ENCODE results near the gene PIGN.
A peak's percentile ranks its signal among the peaks of the same experiment; 100 is the strongest.

The PIGN gene, protein sequence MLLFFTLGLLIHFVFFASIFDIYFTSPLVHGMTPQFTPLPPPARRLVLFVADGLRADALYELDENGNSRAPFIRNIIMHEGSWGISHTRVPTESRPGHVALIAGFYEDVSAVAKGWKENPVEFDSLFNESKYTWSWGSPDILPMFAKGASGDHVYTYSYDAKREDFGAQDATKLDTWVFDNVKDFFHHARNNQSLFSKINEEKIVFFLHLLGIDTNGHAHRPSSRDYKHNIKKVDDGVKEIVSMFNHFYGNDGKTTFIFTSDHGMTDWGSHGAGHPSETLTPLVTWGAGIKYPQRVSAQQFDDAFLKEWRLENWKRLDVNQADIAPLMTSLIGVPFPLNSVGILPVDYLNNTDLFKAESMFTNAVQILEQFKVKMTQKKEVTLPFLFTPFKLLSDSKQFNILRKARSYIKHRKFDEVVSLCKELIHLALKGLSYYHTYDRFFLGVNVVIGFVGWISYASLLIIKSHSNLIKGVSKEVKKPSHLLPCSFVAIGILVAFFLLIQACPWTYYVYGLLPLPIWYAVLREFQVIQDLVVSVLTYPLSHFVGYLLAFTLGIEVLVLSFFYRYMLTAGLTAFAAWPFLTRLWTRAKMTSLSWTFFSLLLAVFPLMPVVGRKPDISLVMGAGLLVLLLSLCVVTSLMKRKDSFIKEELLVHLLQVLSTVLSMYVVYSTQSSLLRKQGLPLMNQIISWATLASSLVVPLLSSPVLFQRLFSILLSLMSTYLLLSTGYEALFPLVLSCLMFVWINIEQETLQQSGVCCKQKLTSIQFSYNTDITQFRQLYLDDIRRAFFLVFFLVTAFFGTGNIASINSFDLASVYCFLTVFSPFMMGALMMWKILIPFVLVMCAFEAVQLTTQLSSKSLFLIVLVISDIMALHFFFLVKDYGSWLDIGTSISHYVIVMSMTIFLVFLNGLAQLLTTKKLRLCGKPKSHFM

DNA sequence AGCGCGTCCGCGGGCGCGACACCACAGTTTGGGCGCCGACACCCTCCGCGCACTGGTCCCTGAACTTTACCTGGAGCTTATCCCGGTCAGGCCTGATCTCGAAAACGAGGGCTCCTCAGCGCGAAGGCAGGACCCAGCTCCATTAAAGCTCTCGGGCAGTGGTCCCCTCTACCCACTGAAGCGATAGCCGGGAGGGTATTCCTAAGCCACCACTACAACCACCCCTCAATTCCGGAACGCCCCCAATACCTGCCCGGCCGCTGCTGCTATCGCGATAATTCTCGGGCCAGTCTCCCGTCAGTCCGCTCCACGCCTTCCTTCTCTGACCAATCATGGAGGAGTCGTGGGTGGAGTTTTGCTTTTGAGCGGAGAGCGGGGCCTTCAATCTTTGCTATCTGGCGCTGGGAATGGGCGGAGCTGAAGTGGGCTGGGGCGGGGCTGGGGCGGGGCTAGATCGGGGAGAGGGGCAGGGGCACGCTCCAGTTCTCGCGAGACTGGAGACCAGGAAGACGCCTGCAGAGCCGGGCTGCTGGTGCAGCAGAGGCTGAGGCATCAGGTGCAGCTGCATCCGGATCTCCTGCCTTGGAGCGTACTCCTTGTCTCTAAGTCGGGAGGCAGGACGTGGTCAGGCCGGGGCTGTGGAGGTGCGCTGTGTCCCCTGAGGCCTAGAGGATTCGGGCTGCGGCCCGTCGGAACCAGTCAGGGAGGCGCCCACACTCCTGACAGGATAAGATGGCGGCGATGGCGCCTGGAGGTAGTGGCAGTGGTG is at the start of gene PIGN, which contains the start of gene RELCH:
Gene PIGN, minus strand, starts transcription at position 283 of the 769 bp plus-strand sequence. CDS start 25,703 bp downstream, outside the sequence.
Gene RELCH, plus strand, starts transcription at position 482 of the 769 bp plus-strand sequence. Its CDS starts 251 bp downstream, at position 733.
- POLR2A ChIA-PET, result interaction anchor here (0.7 to 1.4 kb wide), 6 partner anchors 11 to 252 kb away, joined by 3 to 4 read pairs (median 3); no protein-coding TSS in a partner anchor
- no peak for TF ChIP-seq CTBP1 (IDR thresholded peaks at IDR 0.05; ENCODE audit: borderline replicate concordance)
- TF ChIP-seq, protein P1, sequence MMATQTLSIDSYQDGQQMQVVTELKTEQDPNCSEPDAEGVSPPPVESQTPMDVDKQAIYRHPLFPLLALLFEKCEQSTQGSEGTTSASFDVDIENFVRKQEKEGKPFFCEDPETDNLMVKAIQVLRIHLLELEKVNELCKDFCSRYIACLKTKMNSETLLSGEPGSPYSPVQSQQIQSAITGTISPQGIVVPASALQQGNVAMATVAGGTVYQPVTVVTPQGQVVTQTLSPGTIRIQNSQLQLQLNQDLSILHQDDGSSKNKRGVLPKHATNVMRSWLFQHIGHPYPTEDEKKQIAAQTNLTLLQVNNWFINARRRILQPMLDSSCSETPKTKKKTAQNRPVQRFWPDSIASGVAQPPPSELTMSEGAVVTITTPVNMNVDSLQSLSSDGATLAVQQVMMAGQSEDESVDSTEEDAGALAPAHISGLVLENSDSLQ (IDR thresholded peaks at IDR 0.05), result peak; percentile 96
- CTCF ChIA-PET, result interaction anchor here (0.6 kb wide), 1 partner anchor 830 kb away, joined by 3 read pairs; no protein-coding TSS in a partner anchor
- peak; percentile 89 for DNase-seq (ENCODE audit: extremely low spot score)

DNA sequence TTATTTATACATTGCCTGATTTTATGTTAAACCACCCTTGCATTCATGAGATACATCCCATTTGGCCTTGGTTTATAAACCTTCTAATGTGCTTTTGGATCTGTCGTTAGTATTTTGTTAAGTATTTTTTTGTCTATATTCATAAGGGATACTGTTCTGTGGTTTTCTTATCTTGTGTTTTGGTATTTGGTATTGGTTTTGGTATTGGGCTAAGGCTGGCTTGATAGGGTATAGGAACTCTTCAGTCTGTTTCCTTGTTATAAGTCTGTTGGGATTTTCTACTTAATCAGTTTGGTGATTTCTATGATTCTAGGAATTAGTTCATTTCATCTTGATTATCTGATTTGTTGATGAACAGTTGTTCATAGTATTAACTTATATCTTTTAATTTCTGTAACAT is 49.4 kb upstream of the PIGN start:
- no peak for TF ChIP-seq FOXK2 (IDR thresholded peaks at IDR 0.05)
- CTCF ChIA-PET, result no interaction called here
- POLR2A ChIA-PET, result no interaction called here
- no peak for DNase-seq (ENCODE audit: extremely low spot score)

DNA sequence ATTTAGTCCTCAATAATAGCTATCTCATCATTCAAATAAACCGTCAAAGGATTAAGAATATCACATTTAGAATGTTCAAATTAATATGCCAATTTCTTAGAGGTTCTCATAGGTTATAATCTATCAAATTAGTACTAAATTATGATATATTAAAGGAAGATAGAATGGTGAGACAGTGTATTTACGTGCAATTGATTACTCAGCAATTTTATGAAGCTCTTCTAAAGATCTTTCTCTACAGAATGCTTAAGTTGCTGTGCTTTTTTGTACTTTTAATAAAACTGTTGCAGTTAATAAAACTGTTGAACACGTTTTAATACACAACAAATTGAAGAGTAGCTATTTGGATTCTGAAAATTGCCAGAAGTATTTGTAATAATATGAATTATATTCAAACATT is 39.2 kb upstream of the PIGN start:
- DNase-seq (ENCODE audit: extremely low spot score), result no peak
- TF ChIP-seq LEF1 (IDR thresholded peaks at IDR 0.05; ENCODE audit: borderline replicate concordance), result no peak
- TF ChIP-seq, protein P1 (IDR thresholded peaks at IDR 0.05), result no peak
- TF ChIP-seq NFRKB (IDR thresholded peaks at IDR 0.05), result no peak
- TF ChIP-seq FOXK2 (IDR thresholded peaks at IDR 0.05), result no peak
- no peak for TF ChIP-seq ARNT (IDR thresholded peaks at IDR 0.05)
- TF ChIP-seq L3MBTL2 (conservative IDR thresholded peaks at IDR 0.05), result no peak
- TF ChIP-seq SUZ12 (IDR thresholded peaks at IDR 0.05), result no peak
- TF ChIP-seq FOXA1 (IDR thresholded peaks at IDR 0.05), result no peak
- no peak for TF ChIP-seq CTBP1 (IDR thresholded peaks at IDR 0.05; ENCODE audit: borderline replicate concordance)
- TF ChIP-seq TARDBP (IDR thresholded peaks at IDR 0.05), result no peak
- no peak for TF ChIP-seq ELF4 (IDR thresholded peaks at IDR 0.05)
- TF ChIP-seq ZNF384 (IDR thresholded peaks at IDR 0.05), result no peak
- POLR2A ChIA-PET, result interaction anchor here (1.1 kb wide), 1 partner anchor 39 kb away, joined by 3 read pairs; the partner anchor contains the start of genes PIGN and RELCH
- CTCF ChIA-PET, result interaction anchor here (1.1 kb wide), 1 partner anchor 180 kb away, joined by 4 read pairs; no protein-coding TSS in a partner anchor

DNA sequence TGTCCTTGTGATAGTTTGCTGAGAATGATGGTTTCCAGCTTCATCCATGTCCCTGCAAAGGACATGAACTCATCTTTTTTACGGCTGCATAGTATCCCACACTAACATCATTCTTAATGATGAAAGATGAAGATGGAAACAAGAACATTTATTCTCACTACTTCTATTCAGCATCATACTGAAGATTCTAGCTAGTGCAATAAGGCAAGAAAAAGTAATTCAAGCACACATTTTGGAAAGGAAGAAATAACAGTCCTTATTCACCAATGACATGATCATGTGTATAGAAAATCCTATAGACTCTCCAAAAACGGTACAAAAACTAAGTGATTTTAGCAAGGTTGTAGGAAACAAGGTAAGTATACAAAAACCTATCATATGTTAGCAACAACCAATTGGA is 37.4 kb upstream of the PIGN start:
- no peak for DNase-seq (ENCODE audit: extremely low spot score)
- TF ChIP-seq CTBP1 (IDR thresholded peaks at IDR 0.05; ENCODE audit: borderline replicate concordance) (no peak), BHLHE40 (IDR thresholded peaks at IDR 0.05; ENCODE audit: borderline replicate concordance) (no peak), TARDBP (IDR thresholded peaks at IDR 0.05) (no peak), SP1 (IDR thresholded peaks at IDR 0.05) (no peak), LEF1 (IDR thresholded peaks at IDR 0.05; ENCODE audit: borderline replicate concordance) (no peak), NFRKB (IDR thresholded peaks at IDR 0.05) (no peak), FOXA1 (IDR thresholded peaks at IDR 0.05) (no peak), HDGF (IDR thresholded peaks at IDR 0.05; ENCODE audit: borderline replicate concordance) (no peak), ZNF384 (IDR thresholded peaks at IDR 0.05) (no peak), FOXM1 (IDR thresholded peaks at IDR 0.05; ENCODE audit: borderline replicate concordance) (no peak), L3MBTL2 (conservative IDR thresholded peaks at IDR 0.05) (no peak), ARNT (IDR thresholded peaks at IDR 0.05) (no peak), ELF4 (IDR thresholded peaks at IDR 0.05) (no peak), FOXK2 (IDR thresholded peaks at IDR 0.05) (no peak), SUZ12 (IDR thresholded peaks at IDR 0.05) (no peak)
- TF ChIP-seq, protein P1 (IDR thresholded peaks at IDR 0.05), result no peak
- POLR2A ChIA-PET, result no interaction called here
- CTCF ChIA-PET, result no interaction called here

DNA sequence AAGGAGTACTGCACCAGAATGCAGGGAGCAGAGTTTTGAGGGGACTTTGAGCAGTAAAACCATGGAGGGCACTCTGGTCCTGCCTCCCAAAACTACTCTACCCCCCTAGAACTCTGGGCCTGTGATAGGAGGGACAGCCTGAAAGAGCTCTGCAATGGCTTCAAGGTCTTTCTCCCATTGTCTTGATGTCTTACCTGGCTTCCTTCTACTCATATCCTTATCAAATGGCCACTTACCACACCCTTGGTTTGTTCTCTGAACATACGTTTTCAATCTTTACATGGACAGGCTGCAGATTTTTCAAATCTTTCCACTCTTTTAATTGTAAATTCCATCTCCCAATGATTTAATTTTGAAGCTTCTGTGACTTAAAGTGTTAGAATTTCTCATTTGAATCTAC is 27.9 kb upstream of the PIGN start:
- no peak for TF ChIP-seq FOXK2 (IDR thresholded peaks at IDR 0.05)
- no peak for TF ChIP-seq HDGF (IDR thresholded peaks at IDR 0.05; ENCODE audit: borderline replicate concordance)
- no peak for TF ChIP-seq SP1 (IDR thresholded peaks at IDR 0.05)
- TF ChIP-seq TARDBP (IDR thresholded peaks at IDR 0.05), result no peak
- no peak for TF ChIP-seq L3MBTL2 (conservative IDR thresholded peaks at IDR 0.05)
- TF ChIP-seq LEF1 (IDR thresholded peaks at IDR 0.05; ENCODE audit: borderline replicate concordance), result no peak
- TF ChIP-seq FOXM1 (IDR thresholded peaks at IDR 0.05; ENCODE audit: borderline replicate concordance), result no peak
- no peak for TF ChIP-seq CTBP1 (IDR thresholded peaks at IDR 0.05; ENCODE audit: borderline replicate concordance)
- TF ChIP-seq FOXA1 (IDR thresholded peaks at IDR 0.05), result no peak
- TF ChIP-seq SUZ12 (IDR thresholded peaks at IDR 0.05), result no peak
- no peak for TF ChIP-seq BHLHE40 (IDR thresholded peaks at IDR 0.05; ENCODE audit: borderline replicate concordance)
- no peak for TF ChIP-seq ARNT (IDR thresholded peaks at IDR 0.05)
- TF ChIP-seq, protein P1 (IDR thresholded peaks at IDR 0.05), result no peak
- no peak for TF ChIP-seq NFRKB (IDR thresholded peaks at IDR 0.05)
- TF ChIP-seq ZNF384 (IDR thresholded peaks at IDR 0.05), result no peak
- TF ChIP-seq ELF4 (IDR thresholded peaks at IDR 0.05), result no peak
- CTCF ChIA-PET, result no interaction called here
- POLR2A ChIA-PET, result no interaction called here
- no peak for DNase-seq (ENCODE audit: extremely low spot score)
